Stimulated activated CD4-positive, alpha-beta T cell treated with anti-CD3 and anti-CD28 coated beads, Interleukin-2, amount 100 ng/mL, for 24 hours (primary cell): Measurements from ENCODE around the gene STK32B.

Experiments used
- DNase-seq, 2 donors: peaks; one replicate each; pipeline ENCODE4 v3.0.0-alpha.2; 2020

STK32B gene

DNA sequence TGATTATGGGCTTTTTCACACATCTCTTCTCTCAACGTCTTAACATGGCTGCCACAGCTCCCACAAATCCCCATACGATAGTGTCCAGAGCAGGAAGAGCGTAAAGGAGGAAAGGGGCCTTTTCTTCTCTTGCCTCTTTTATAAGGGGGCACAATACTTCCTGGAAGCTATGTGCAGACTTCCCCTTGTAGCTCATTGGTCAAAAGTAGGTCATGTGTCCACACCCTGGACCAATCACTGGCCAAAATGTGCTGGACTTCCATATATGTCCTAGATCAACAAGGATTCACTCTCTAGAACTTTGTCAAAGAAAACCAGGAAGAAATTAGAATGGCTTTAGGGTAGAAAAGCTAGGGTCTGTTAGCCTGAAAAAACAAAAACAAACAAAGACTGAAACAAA is 26.7 kb downstream of the STK32B start:
- DNase-seq = no peak

DNA sequence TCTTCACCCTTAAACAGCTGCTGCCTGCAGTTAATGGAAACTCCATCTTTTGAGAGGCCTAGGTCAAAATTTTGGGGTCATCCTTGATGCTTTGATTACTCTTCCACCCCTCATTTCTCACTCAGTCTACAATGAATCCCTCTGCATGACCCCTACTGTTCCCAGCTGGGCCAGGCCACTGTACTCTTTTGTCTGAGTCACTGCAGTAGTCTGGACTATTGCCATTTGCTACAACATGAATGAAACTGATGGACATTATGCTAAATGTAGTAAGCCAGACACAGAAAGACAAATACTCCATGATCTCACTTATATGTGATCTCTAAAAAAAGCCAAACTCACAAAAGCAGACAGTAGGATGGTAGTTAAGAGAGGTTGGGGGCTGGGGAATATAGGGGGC is 28.3 kb downstream of the STK32B start:
- DNase-seq = no peak

DNA sequence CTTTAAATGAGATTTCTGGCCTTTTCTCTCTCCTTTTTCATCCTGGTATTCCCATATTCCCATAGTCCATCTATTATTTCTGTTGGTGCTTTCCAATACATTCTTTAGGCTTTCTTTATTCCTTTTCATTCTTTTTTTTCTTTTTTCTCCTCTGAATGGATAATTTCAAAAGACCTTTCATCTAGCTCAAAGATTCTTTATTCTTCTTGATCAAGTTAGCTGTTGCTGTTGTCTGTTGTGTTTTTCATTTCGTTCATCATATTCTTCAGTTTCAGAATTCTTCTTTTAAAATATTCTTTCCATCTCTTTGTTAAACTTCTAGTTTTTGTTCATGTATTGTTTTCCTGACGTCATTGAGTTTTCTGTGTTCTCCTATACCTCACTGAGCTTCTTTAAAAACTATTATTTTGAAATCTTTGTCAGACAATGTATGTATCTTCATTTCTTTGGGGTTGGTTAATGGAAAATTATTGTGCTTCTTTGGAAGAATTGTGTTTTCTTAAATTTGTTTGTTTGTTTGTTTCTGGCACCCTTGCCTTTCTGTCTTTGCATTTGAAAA is 30.2 kb downstream of the STK32B start:
- DNase-seq = no peak

DNA sequence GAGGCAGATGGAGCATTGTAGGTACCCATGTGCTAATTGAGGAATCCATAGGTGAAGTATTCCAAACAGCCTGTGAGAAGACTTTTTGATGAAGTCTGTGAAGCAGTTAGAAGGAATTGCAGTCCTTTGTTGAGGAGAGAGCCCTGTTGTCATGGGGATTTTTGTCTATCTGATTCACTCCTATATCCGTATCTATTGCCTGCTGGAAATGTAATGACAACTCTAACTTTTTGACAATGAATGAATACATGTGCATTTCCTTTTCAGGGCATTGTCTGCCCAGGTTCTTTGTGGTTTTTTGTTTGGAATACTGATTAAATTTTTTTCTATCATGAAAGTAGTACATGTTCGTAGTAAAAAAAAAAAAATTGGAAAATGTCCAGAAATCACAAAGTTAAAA is 31.1 kb downstream of the STK32B start:
- no peak for DNase-seq

DNA sequence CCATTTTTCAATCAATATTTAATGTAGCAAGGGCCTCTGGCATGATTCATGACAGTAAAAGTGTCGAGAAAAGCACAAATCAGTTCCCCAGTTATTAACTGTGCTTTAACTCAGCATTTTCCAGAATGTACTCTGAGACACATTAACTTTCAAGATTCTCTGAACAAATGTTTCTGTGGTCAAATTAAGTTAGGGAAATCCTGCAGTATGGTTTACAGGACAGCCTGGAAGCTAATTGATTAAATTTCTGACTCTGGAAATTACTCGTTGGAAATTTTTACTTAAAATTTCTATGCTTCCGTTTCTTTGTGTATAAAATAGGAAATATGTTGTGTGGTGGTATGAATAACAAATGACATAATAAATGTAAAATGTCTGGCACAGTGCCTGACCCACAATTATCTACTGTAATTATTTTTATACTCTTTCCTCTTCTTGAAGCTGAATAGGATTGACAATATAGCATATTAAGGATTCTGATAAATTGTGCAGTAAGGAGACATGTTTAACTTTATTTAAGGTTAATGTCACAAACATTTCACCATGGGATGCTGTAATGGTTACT is 33.7 kb downstream of the STK32B start:
- DNase-seq = no peak

DNA sequence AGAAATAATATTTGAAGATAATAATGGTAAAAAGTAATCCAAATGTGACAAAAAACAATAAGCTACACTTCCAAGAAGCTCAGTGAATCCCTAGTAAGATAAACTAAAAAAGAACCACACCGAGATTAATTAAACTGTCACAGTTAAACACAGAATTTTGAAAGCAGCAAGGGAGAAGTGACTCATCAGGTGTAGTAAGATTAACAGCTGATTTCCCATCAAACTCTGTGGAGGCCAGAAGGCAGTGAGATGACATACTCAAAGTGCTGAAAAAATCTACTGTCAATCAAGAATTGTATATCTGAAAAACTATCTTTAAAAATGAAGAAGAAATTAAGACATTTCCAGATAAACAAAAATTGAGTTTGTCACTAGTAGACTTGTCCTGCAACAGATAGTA is 35.3 kb downstream of the STK32B start:
- no peak for DNase-seq

DNA sequence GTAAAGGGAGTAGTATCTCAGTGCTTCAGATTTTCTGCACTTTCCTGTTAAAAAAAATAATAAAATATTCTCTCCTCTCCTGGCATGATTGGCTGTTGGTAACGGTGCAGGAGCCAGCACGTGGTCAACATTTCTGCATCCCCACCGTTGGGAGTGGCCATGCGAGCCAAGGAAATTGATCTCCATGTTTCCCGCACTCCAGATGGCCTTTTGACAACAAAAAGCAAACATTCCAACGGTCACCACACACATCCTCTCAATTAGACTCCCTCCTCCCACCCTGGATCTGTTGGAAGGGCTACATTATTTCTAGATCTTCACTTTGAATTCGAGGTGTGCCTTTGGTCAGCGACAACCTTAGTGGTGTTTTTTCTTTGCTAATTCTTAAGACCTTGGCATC is 45.0 kb downstream of the STK32B start:
- DNase-seq = no peak

DNA sequence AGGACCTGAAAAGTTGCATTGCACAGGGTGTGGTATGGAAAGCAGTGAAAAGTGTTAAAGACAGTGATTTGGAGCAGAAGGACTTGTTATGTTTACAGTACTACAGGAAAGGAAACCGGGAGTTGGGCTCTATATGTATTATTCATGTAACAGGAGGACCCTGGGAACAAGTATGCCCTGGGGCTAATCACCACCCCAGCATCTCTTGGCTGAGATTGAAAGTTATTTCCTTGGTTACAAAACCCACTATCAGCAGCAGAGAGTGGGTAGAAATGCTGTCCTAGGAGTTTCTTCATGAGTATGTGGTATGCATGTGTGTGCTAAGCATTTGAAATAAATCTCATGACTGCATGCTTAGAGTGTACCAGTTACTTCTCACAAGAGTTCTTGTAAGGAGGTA is 46.9 kb downstream of the STK32B start:
- DNase-seq = no peak

DNA sequence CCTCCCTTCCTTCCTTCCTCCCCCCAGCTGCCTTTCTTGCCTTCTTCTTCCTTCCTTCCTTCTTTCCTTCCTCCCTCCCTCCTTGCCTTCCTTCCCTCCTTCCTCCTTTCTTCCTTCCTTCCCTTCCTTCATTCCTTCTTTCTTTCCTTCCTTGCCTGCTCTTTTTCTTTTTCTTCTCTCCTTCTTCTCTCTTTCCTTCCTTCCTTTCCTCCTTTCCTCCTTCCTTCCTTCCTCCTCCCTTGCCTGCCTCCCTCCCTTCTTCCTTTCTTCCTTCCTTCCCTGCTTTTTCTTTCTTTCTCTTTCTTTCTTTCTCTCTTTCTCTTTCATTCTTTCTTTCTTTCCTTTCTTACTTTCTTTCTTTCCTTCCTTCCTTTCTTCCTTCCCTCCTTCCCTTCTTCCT is 49.1 kb downstream of the STK32B start:
- no peak for DNase-seq

DNA sequence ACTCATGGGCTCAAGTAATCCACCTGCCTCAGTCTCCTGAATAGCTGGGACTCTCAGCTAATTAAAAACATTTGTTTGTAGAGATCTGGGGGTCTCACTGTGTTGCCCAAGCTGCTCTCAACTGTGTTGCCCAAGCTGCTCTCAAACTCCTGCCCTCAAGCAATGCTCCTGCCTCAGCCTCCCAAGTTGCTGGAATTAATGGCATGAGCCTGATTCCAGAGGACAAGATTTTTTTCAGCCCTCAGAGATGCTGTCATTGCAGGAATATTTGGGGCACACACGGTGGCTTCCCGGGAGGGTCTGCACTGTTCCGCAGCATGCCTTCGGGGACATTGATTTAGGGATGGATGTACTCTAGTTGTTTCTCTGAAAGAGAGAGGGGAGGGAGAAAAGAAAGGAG is 49.7 kb downstream of the STK32B start:
- no peak for DNase-seq

DNA sequence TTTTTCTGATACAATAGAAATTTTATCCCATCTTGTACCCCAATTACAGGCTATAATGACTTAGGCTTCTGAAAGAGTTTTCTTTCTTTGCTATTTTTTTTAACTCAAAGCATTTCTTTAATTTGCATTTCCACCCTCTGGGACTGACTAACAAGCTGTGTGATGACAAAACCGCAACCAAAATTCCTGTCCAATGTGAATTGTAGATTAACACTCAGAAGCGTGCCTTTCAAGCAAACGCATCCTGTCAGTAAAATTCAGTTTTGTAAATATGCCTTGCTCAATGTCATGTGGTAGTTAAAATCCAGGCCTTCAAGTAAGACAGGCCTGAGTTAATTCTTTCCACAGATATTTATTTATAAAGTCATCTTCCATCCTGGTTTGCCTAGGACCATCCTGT is 50.3 kb downstream of the STK32B start:
- no peak for DNase-seq

DNA sequence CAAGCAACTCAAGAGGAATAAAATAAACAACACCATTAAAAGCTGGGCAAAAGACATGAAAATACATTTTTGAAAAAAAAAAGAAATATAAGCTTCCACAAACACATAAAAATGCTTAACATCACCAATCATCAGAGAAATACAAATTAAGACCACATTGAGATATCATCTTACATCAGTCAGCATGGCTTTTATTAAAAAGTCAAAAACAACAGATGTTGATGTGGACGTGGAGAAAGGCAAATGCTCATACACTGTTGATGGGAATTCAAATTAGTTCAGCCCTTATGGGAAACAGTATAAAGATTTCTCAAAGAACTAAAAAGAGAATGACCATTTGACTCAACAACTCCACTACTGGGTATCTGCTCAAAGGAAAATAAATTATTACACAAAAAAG is 59.6 kb downstream of the STK32B start:
- DNase-seq = no peak

DNA sequence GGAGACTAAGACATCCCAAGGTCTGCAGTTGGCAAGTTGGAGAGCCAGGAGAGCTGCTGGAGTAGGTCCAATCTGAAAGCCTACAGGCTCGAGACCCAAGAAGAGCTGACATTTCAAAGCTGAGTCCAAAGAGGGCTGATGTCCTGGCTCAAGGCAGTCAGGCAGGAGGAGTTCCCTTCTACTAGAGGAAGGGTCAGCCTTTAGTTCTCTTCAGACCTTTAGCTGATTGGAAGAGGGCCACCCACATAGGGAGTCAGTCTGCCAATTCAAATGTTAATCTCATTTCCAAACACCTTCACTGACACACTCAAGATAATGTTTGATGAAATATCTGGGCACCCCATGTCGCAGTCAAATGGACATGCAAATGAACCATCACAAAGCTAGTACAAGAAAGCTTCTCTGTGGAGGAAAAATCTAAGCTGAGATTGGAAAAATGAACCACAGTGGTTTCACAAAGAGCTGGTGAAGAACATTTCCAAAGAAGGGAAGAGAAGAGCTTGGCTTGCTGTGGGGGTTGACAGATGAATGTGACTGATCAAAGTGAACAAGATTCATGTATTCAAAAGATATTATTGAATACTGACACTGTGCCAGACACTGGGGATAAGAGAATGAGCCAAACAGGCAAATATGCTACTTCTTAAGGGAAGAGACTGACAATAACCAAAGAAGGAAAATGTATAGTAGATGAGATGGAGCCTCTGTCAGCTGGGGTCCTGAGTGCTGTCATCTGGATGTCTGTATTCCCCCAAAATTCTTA is 61.2 kb downstream of the STK32B start:
- DNase-seq = no peak

DNA sequence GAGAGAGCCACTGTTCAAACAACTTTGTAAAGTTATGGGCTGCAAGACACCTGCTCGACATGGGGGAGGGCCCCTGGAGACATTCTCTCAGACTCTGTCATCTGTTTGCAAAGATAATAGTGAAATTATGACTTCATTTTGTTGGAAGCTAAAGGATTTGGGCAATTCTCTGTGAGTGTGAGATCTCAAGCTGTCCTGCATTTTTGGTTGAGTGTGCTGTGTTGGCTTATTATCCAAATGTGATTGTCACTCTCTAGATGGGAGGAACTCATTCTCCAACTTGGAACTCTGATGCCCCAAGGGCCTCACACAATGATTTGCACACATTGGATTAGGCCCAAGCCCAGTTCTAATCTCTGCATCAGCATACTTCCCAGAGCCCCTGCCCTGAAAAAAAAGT is 63.7 kb downstream of the STK32B start:
- no peak for DNase-seq

DNA sequence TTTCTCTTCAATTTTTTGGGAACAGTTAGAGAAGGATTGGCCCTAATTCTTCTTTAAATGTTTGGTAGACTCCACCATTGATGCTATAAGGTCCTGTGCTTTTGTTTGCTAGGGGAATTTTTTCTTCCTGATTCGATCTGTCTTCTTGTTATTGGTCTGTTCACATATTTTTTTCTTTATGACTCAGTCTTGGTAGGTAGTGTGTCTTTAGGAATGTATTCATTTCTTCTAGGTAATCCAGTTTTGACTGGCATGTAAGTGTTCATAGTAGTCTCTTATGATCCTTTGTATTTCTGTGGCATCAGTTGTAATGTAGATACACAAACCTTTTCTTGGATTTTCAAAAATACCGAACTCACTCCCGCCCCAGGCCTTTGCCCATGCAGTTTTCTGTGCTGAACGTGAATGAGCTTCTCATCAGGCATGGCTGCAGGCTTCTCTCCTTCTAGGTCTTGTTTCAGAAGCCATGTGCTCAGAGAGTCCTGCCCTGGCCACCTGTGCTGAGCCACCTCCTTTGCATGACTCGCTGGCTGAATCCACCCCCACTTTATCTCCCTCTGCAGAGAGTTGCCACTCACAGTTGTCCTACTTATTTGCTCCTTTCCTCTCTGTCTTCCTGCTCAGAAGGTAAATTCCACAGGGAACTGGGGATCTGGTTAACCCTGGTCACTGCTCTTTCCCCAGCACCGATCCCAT is 67.0 kb downstream of the STK32B start:
- no peak for DNase-seq

DNA sequence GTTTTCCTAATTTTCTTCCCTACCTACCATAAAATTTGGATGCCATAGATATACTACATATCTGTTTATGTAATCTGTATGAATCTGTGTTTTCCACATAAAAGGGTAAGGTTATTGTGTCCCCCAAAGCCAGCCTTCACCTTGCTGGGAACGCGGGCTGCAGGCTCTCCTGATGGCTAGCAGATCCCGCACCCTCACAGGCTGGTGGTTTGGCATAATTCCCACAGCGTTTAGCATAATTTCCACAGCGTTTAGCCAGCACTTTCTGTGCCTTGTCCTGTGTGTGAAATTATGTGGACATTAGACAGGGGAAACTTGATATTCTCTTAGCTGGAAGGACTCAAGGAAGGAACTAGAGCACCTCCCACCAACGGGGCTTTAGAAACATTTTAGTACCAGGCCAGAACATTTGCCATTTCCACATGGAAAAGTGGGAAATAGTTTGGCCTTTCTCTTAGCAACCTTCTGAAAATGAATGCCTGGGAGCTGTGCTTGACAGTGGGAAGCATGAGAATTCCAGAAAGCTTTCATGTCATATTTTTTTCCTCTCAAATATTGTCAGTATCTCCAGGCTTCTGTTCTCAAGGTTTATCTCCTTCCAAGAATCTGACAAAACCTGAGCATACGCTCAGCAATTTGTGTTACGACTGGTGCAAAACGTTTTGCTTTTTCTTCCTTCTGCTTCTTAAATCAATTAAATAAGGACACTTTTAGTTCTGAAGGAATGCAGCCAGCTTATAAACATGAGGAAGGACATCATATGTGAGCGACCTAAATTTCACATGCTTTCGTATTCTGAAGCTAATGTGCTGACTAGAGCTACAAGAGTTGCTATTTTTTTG is 67.9 kb downstream of the STK32B start:
- DNase-seq = no peak

DNA sequence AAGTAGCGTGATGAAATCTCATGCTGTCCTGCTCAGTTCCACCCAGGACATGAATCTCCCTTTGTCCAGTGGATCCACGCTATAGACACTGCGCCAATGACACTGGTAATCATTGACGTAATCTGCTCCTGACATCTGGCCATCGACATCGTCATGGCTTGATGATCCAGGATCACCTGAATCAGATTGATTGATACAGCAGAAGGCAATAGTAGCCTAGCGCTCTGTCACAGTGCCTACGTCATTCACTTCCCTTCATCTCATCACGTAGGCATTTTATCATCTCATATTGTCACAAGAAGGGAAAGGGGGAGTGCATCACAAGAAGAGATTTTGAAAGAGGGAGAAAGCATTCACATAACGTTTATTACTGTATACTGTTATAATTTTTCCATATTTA is 68.8 kb downstream of the STK32B start:
- no peak for DNase-seq

DNA sequence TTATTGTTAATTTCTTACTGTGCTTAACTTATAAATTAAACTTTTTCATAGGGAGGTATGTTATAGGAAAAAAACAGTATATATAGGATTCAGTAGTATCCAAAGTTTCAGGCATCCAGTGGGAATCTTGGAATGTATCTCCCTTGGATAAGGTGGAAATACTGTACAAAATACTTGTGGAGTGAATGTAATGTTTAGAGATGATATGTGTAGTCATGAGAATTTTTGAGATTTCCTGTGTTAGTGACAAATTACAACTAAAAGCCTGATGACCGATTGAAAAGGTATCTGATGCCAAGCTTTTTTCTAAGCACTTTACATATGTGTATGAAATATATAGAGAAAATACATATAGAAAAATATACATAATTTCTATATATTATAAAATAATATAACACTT is 69.2 kb downstream of the STK32B start:
- DNase-seq = no peak

DNA sequence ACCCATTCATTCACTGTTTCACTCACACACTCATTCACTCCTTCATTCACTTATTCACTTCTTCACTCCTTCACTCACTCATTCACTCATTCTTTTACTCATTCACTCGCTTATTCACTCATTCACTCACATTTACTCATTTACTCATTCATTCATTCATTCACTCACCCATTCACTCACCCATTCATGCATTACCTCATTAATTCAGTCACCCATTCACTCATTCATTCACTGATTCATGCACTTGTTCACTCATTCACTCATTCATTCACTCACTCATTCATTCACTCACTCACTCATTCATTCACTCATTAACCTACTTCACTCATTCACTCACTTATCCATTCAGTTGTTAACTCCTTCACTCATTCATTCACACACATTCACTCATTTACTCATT is 70.8 kb downstream of the STK32B start:
- no peak for DNase-seq

DNA sequence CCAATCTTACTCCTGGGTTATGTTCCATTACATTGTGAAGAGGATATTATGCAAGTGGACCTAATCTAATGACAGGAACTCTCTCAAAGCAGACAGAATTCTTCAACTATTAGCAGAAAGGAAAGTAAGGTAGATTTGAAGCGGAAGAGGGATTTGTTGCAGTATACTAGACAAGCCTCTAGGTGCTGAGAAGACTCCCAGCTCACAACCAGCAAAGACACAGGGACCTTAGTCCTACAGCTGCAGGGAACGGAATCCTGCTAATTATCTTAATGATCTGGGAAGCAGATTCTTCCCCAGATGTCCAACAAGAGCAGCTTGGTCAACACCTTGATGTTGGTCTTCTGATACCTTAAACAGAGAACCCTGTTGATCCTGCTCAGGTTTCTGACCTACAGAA is 73.6 kb downstream of the STK32B start:
- no peak for DNase-seq

DNA sequence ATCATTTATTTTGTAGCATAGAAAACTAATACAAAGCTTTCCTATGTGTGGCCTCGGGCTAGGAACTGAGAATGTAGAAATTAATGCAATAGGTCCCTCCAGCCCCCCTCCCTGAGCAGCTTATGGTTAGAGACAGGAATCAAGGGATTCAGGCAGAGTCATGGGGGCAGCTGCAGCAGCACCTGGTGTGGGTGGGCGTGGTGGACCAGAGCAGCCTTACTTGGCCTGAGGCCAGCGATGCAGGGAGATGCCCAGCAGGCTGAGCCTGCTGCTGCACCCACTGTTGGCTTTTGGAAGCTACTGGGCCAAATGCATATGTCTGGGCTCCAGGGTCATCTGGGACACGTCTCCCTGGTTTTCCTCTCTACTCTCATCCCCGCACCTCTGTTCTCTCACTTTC is 74.0 kb downstream of the STK32B start:
- DNase-seq = no peak

DNA sequence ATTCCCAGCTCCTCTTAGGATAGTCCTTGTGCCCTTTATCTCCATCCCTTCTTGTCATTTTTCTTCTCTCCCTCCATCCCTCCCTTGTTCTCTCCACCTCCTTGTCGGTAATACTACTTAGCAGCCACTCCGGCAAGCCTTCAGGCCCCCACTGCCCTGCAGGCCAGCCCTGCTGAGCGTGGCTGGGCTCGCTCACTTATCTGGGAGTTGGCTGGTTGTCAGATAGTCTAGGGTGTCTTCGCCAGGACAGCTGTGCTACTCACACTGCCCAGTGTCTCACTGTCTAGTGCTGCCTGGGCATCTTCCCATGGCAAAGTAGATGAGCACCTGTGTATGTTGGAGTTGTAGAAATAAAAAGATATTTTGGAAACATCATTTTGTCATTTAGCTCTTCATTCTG is 75.0 kb downstream of the STK32B start:
- no peak for DNase-seq

DNA sequence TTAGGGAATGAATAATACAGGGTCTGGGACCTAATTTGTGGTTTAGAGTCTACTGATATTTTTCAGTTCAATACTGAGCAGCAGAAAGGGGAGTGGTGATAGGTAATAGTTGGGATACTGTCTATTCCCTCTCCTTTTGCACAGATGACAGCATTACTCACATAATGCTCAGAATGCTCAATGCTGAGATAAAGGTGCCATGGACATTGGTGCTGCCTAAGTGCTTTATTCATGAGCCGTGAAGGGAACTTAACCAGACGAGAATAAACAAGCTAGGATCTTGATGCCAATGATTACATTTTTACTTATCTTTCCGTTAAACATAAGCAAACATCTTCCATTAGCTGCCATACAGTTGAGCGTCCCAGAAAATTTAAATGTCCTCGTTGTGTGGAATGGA is 75.6 kb downstream of the STK32B start:
- DNase-seq = no peak
